ENCODE results near the gene KATNAL1. TPM values are rescaled to one million over a fixed set of nuclear protein-coding genes. Genes with fewer than 3 reads are reported as not detected.

Gene KATNAL1
- total RNA-seq, 1 donor from 2014 or later, result 74.6 TPM

- Mint-ChIP-seq H3K4me1 (ENCODE audit: low read depth, unreplicated experiment) (peaks cover 7% of the 10 kb centered on the region), H3K27me3 (ENCODE audit: unreplicated experiment) (no peaks in the 10 kb centered on the region), H3K4me3 (ENCODE audit: unreplicated experiment) (no peak overlapping the region), H3K36me3 (ENCODE audit: unreplicated experiment) (peaks cover 15% of the 10 kb centered on the region), H3K9me3 (ENCODE audit: unreplicated experiment) (no peaks in the 10 kb centered on the region), H3K27ac (ENCODE audit: unreplicated experiment) (no peak overlapping the region)
- TF ChIP-seq, protein P1, sequence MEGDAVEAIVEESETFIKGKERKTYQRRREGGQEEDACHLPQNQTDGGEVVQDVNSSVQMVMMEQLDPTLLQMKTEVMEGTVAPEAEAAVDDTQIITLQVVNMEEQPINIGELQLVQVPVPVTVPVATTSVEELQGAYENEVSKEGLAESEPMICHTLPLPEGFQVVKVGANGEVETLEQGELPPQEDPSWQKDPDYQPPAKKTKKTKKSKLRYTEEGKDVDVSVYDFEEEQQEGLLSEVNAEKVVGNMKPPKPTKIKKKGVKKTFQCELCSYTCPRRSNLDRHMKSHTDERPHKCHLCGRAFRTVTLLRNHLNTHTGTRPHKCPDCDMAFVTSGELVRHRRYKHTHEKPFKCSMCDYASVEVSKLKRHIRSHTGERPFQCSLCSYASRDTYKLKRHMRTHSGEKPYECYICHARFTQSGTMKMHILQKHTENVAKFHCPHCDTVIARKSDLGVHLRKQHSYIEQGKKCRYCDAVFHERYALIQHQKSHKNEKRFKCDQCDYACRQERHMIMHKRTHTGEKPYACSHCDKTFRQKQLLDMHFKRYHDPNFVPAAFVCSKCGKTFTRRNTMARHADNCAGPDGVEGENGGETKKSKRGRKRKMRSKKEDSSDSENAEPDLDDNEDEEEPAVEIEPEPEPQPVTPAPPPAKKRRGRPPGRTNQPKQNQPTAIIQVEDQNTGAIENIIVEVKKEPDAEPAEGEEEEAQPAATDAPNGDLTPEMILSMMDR (IDR thresholded peaks at IDR 0.05; ENCODE audit: partially characterized antibody, unreplicated experiment), result no peak
- no peak for DNase-seq
Measured at GRCh38 chr13:30353471-30354215, 46.3 kb upstream of the KATNAL1 start.

GRCh38 chr13:30353060-30353459 is 45.7 kb upstream of the KATNAL1 start:
- H3K27ac Mint-ChIP-seq (ENCODE audit: unreplicated experiment), result no peak overlapping the region
- H3K4me1 Mint-ChIP-seq (ENCODE audit: low read depth, unreplicated experiment), result peaks cover 7% of the 10 kb centered on the region
- TF ChIP-seq, protein P1 (IDR thresholded peaks at IDR 0.05; ENCODE audit: partially characterized antibody, unreplicated experiment), result no peak
- peaks cover 15% of the 10 kb centered on the region for H3K36me3 Mint-ChIP-seq (ENCODE audit: unreplicated experiment)
- H3K4me3 Mint-ChIP-seq (ENCODE audit: unreplicated experiment), result no peak overlapping the region
- no peaks in the 10 kb centered on the region for H3K9me3 Mint-ChIP-seq (ENCODE audit: unreplicated experiment)
- H3K27me3 Mint-ChIP-seq (ENCODE audit: unreplicated experiment), result no peaks in the 10 kb centered on the region
- no peak for DNase-seq

- Mint-ChIP-seq H3K36me3 (ENCODE audit: unreplicated experiment) (peaks cover 15% of the 10 kb centered on the region), H3K27me3 (ENCODE audit: unreplicated experiment) (no peaks in the 10 kb centered on the region), H3K27ac (ENCODE audit: unreplicated experiment) (peak overlapping the region; percentile 20), H3K4me1 (ENCODE audit: low read depth, unreplicated experiment) (peaks cover 7% of the 10 kb centered on the region), H3K9me3 (ENCODE audit: unreplicated experiment) (no peaks in the 10 kb centered on the region), H3K4me3 (ENCODE audit: unreplicated experiment) (no peak overlapping the region)
- DNase-seq, result no peak
- TF ChIP-seq, protein P1 (IDR thresholded peaks at IDR 0.05; ENCODE audit: partially characterized antibody, unreplicated experiment), result no peak
Measured at GRCh38 chr13:30352121-30352520, 44.8 kb upstream of the KATNAL1 start.

DNA sequence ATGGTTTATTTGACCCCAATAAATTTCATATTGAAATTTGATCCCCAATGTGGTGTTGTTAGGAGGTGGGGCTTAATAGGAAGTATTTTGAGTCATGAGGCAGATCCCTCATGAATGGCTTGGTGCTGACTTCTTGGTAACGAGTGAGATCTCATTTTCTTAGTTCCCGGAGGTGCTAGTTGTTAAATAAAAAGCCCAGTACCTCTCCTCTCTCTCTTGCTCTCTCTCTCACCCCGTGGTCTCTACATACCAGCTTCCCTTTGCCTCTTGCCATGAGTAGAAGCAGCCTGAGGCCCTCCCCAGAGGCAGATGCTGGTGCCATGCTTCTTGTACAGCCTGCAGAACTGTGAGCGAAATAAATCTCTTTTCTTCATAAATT is 39.4 kb upstream of the KATNAL1 start:
- Mint-ChIP-seq H3K36me3 (ENCODE audit: unreplicated experiment) (peaks cover under 1% of the 10 kb centered on the region), H3K4me1 (ENCODE audit: low read depth, unreplicated experiment) (peaks cover 10% of the 10 kb centered on the region), H3K9me3 (ENCODE audit: unreplicated experiment) (no peaks in the 10 kb centered on the region), H3K27me3 (ENCODE audit: unreplicated experiment) (no peaks in the 10 kb centered on the region), H3K27ac (ENCODE audit: unreplicated experiment) (no peak overlapping the region), H3K4me3 (ENCODE audit: unreplicated experiment) (no peak overlapping the region)
- no peak for DNase-seq
- TF ChIP-seq, protein P1 (IDR thresholded peaks at IDR 0.05; ENCODE audit: partially characterized antibody, unreplicated experiment), result no peak

DNA sequence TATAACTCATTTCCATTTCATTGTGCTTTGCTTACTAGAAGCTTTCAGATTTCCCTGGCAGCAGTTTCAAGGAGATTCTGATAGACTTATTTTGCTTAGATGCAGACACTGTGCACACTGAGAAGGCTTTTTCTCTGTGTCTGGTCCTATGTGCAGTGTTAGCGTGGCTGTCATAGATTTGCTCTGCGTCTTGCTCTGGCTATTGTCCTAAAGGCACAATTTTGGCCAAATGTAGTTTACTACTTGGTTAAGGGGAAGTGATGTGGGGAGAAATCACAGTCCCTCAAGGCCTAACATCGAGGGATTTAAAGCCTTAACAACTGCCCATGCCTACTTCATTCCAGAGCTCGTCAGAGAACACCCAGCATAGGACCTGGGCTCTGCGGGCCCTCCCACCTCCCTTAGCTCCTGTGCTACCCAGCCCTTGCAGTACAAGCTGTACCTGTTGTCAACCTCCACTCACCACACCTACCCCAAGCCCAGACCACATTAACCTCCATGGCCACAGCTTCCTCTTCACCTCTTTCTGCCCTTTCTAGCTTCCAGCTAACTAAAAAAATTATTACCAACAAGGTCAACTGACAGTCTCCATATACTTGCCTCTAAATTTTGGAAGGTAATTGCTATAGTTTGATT is 38.9 kb upstream of the KATNAL1 start:
- Mint-ChIP-seq H3K27me3 (ENCODE audit: unreplicated experiment) (no peaks in the 10 kb centered on the region), H3K4me1 (ENCODE audit: low read depth, unreplicated experiment) (peaks cover 10% of the 10 kb centered on the region), H3K27ac (ENCODE audit: unreplicated experiment) (no peak overlapping the region), H3K4me3 (ENCODE audit: unreplicated experiment) (no peak overlapping the region), H3K36me3 (ENCODE audit: unreplicated experiment) (no peaks in the 10 kb centered on the region), H3K9me3 (ENCODE audit: unreplicated experiment) (no peaks in the 10 kb centered on the region)
- TF ChIP-seq, protein P1 (IDR thresholded peaks at IDR 0.05; ENCODE audit: partially characterized antibody, unreplicated experiment), result no peak
- DNase-seq, result no peak
